GM23338 (cell line): ENCODE data around the gene TTC5. TPM values are rescaled to one million over a fixed set of nuclear protein-coding genes. Genes with fewer than 3 reads are reported as not detected.

Source experiments
- ATAC-seq: fragments of 200-7000 bp; cut with Tn5 transposase; 3 replicates; pipeline ENCODE4 v1.9.1; 2020
- DNase-seq: peaks from one replicate; pipeline ENCODE4 v3.0.0-alpha.2; 2015; ENCODE audit warnings: low spot score
- H2AFZ ChIP-seq: fragments of 200-600 bp; sonication (generic); 2 replicates; pipeline ENCODE4 v1.8.0; 2016; ENCODE audit warnings: antibody characterized with exemption, mild to moderate bottlenecking, moderate library complexity
- H3F3A ChIP-seq: fragments of 200-600 bp; sonication (generic); replicated peaks from 2 replicates; pipeline ENCODE4 v1.8.0; 2017; ENCODE audit warnings: antibody characterized with exemption, mixed run types, low read depth
- H3K27ac ChIP-seq: fragments of 200-600 bp; sonication (generic); 2 replicates; pipeline ENCODE4 v1.6.1; 2016; ENCODE audit warnings: low read depth
- H3K27me3 ChIP-seq: fragments of 200-600 bp; sonication (generic); 2 replicates; pipeline ENCODE4 v1.8.0; 2016; ENCODE audit warnings: mild to moderate bottlenecking, mixed run types, moderate library complexity; ENCODE audit not compliant: insufficient read depth
- H3K36me3 ChIP-seq: fragments of 200-600 bp; sonication (generic); 2 replicates; pipeline ENCODE4 v1.8.0; 2016; ENCODE audit warnings: mild to moderate bottlenecking; ENCODE audit not compliant: insufficient read depth
- H3K4me1 ChIP-seq: fragments of 200-600 bp; sonication (generic); 2 replicates; pipeline ENCODE4 v1.8.0; 2016; ENCODE audit warnings: mild to moderate bottlenecking, moderate library complexity; ENCODE audit not compliant: insufficient read depth
- H3K4me2 ChIP-seq: fragments of 200-600 bp; sonication (generic); 2 replicates; pipeline ENCODE4 v1.7.1; 2017; ENCODE audit warnings: mixed run types
- H3K4me3 ChIP-seq: fragments of 200-600 bp; sonication (generic); 2 replicates; pipeline ENCODE4 v1.6.1; 2016; ENCODE audit warnings: mixed run types
- H3K79me2 ChIP-seq: fragments of 200-600 bp; sonication (generic); replicated peaks from 2 replicates; pipeline ENCODE4 v1.8.0; 2017; ENCODE audit warnings: mild to moderate bottlenecking; ENCODE audit not compliant: insufficient read depth
- H3K9me2 ChIP-seq: fragments of 200-600 bp; sonication (generic); 2 replicates; pipeline ENCODE4 v1.8.0; 2017; ENCODE audit not compliant: insufficient read depth
- H4K20me1 ChIP-seq: fragments of 200-600 bp; sonication (generic); replicated peaks from 2 replicates; pipeline ENCODE4 v1.8.0; 2017; ENCODE audit warnings: mild to moderate bottlenecking; ENCODE audit not compliant: insufficient read depth
- H3K27ac Mint-ChIP-seq: 2 replicates; pipeline ENCODE4 v1.8.0; 2020; ENCODE audit warnings: inconsistent platforms, mild to moderate bottlenecking, moderate library complexity, mixed read lengths
- H3K27me3 Mint-ChIP-seq: 3 replicates; pipeline ENCODE4 v1.8.0; 2022; ENCODE audit warnings: low read depth, mild to moderate bottlenecking, moderate library complexity, mixed read lengths, inconsistent platforms; ENCODE audit not compliant: insufficient read depth, poor library complexity
- H3K36me3 Mint-ChIP-seq: 3 replicates; pipeline ENCODE4 v1.8.0; 2021; ENCODE audit warnings: low read depth, mild to moderate bottlenecking, inconsistent platforms, moderate library complexity, mixed read lengths
- H3K4me1 Mint-ChIP-seq: 3 replicates; pipeline ENCODE4 v1.8.0; 2020; ENCODE audit warnings: mild to moderate bottlenecking, inconsistent platforms, mixed read lengths
- H3K4me3 Mint-ChIP-seq: 3 replicates; pipeline ENCODE4 v1.8.0; 2021; ENCODE audit warnings: moderate library complexity, mild to moderate bottlenecking, inconsistent platforms, mixed read lengths
- H3K9me3 Mint-ChIP-seq: 3 replicates; pipeline ENCODE4 v1.8.0; 2020; ENCODE audit warnings: moderate library complexity, mild to moderate bottlenecking, inconsistent platforms, mixed read lengths
- CREB1 ChIP-seq: fragments of 250-450 bp; sonication (Bioruptor Pico); IDR thresholded peaks from 2 replicates; pipeline ENCODE4 v1.5.0; 2020; ENCODE audit warnings: low read depth, mild to moderate bottlenecking, moderate library complexity
- ETS1 ChIP-seq: IDR thresholded peaks from 2 replicates; pipeline ENCODE4 v1.6.1; 2016; ENCODE audit warnings: antibody characterized with exemption
- EZH2 ChIP-seq: fragments of 200-600 bp; sonication (generic); IDR thresholded peaks from one replicate; pipeline ENCODE4 v1.8.0; 2017; ENCODE audit warnings: antibody characterized with exemption, mild to moderate bottlenecking, low read depth; ENCODE audit not compliant: unreplicated experiment
- EZH2phosphoT487 ChIP-seq: fragments of 200-600 bp; sonication (generic); IDR thresholded peaks from one replicate; pipeline ENCODE4 v1.8.1; 2018; ENCODE audit warnings: antibody characterized with exemption; ENCODE audit not compliant: unreplicated experiment
- JUNB ChIP-seq: IDR thresholded peaks from one replicate; pipeline ENCODE4 v1.6.1; 2016; ENCODE audit warnings: antibody characterized with exemption; ENCODE audit not compliant: unreplicated experiment
- NANOG ChIP-seq: IDR thresholded peaks from 2 replicates; pipeline ENCODE4 v1.6.1; 2016; ENCODE audit warnings: antibody characterized with exemption, borderline replicate concordance
- POLR2AphosphoS5 ChIP-seq: IDR thresholded peaks from 2 replicates; pipeline ENCODE4 v1.6.1; 2016; ENCODE audit warnings: antibody characterized with exemption, low read depth
- REST ChIP-seq: IDR thresholded peaks from one replicate; pipeline ENCODE4 v1.6.1; 2018; ENCODE audit warnings: antibody characterized with exemption; ENCODE audit not compliant: unreplicated experiment
- STAT1 ChIP-seq: IDR thresholded peaks from one replicate; pipeline ENCODE4 v1.6.1; 2016; ENCODE audit warnings: antibody characterized with exemption; ENCODE audit not compliant: unreplicated experiment
- ZNF114 ChIP-seq: fragments of 250-450 bp; sonication (Bioruptor Pico); IDR thresholded peaks from 2 replicates; pipeline ENCODE4 v1.5.0; 2020; ENCODE audit warnings: mild to moderate bottlenecking, moderate library complexity
- ZNF331 ChIP-seq: fragments of 250-450 bp; sonication (Bioruptor Pico); IDR thresholded peaks from 2 replicates; pipeline ENCODE4 v1.5.0; 2020; ENCODE audit warnings: low read depth, mild to moderate bottlenecking, moderate library complexity
- ZNF462 ChIP-seq: fragments of 250-450 bp; sonication (Bioruptor Pico); IDR thresholded peaks from 2 replicates; pipeline ENCODE4 v1.5.0; 2020; ENCODE audit warnings: mild to moderate bottlenecking, moderate library complexity
- polyA plus RNA-seq: library from polyadenylated mRNA; unstranded; fragments of >200 nt; fragmentation: Nextera tagmentation; extraction: Ambion mirVana; gene quantifications from 2 replicates; pipeline ENCODE4 v1.2.1, GENCODE V29; 2016
- total RNA-seq: library from RNA; depleted of rRNA; stranded (reverse); fragments of >200 nt; shearing (Covaris generic); gene quantifications from 2 replicates; pipeline ENCODE4 v1.2.3, GENCODE V29; 2014
- TF ChIP-seq, protein P1 (sequence below), 2 experiments: fragments of 200-600 bp in 1 of 2; sonication (generic) in 1 of 2; conservative IDR thresholded peaks; 2 replicates each; pipeline versions ENCODE4 v1.5.1 to v1.6.1; 2016 to 2017; ENCODE audit warnings: antibody characterized with exemption in 2 of 2, low read depth in 2 of 2, mild to moderate bottlenecking in 2 of 2, moderate library complexity in 1 of 2

Gene TTC5
- total and polyA plus RNA-seq, 2 experiments from 2014 or later: 9.3 to 14.6 TPM

- no peak for TF ChIP-seq EZH2
- TF ChIP-seq STAT1: no peak
- no peak for TF ChIP-seq ZNF331 (CRISPR knock-in tag)
Observed at GRCh38 chr14:20347747-20348146, 42.0 kb upstream of the TTC5 start (continued).

- Mint-ChIP-seq H3K27me3 (peaks cover 6% of the 10 kb centered on the region), H3K36me3 (peaks cover 60% of the 10 kb centered on the region), H3K4me3 (no peak overlapping the region), H3K9me3 (peaks cover 3% of the 10 kb centered on the region; the same call in 1 of the 3 replicates), H3K4me1 (0 out of 3 replicates have a peak, but pooled peaks cover 4% of the 10 kb centered on the region), H3K27ac (no peak overlapping the region)
- TF ChIP-seq REST: no peak
- TF ChIP-seq POLR2AphosphoS5: no peak
- no peak for TF ChIP-seq JUNB
- no peak for TF ChIP-seq ZNF462
- TF ChIP-seq, protein P1, sequence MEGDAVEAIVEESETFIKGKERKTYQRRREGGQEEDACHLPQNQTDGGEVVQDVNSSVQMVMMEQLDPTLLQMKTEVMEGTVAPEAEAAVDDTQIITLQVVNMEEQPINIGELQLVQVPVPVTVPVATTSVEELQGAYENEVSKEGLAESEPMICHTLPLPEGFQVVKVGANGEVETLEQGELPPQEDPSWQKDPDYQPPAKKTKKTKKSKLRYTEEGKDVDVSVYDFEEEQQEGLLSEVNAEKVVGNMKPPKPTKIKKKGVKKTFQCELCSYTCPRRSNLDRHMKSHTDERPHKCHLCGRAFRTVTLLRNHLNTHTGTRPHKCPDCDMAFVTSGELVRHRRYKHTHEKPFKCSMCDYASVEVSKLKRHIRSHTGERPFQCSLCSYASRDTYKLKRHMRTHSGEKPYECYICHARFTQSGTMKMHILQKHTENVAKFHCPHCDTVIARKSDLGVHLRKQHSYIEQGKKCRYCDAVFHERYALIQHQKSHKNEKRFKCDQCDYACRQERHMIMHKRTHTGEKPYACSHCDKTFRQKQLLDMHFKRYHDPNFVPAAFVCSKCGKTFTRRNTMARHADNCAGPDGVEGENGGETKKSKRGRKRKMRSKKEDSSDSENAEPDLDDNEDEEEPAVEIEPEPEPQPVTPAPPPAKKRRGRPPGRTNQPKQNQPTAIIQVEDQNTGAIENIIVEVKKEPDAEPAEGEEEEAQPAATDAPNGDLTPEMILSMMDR (conservative IDR thresholded peaks at IDR 0.05; ENCODE audit: low read depth in 2 of 2): no peak
- no peak for TF ChIP-seq CREB1
- no peak for TF ChIP-seq NANOG
- no peak for TF ChIP-seq ZNF114
- TF ChIP-seq EZH2phosphoT487: no peak
- no peak for TF ChIP-seq EZH2
- no peak for TF ChIP-seq ZNF331 (CRISPR knock-in tag)
- TF ChIP-seq STAT1: no peak
- no peak for TF ChIP-seq ETS1
- no peak for ATAC-seq
- no peak overlapping the region for H3K4me2 ChIP-seq
- H3K9me2 ChIP-seq: no peaks in the 10 kb centered on the region
- no peak overlapping the region for H3K4me3 ChIP-seq
- H3K79me2 ChIP-seq: peaks cover 14% of the 10 kb centered on the region
- H3F3A ChIP-seq: no peaks in the 10 kb centered on the region
- H3K27ac ChIP-seq: no peak overlapping the region
- H3K36me3 ChIP-seq: peaks cover 50% of the 10 kb centered on the region
- no peaks in the 10 kb centered on the region for H3K27me3 ChIP-seq
- H3K4me1 ChIP-seq: peaks cover 6% of the 10 kb centered on the region
- H2AFZ ChIP-seq: no peak overlapping the region
- no peak for DNase-seq
- no peaks in the 10 kb centered on the region; the same call in 1 of the 2 replicates for H4K20me1 ChIP-seq
Observed at GRCh38 chr14:20346713-20347112, 41.0 kb upstream of the TTC5 start.
